Gastrocnemius medialis (tissue), 4 donors: ENCODE data around the gene LARGE1.

ENCODE experiments used
- POLR2A ChIP-seq, 2 donors: fragments of 450-650 bp; IDR thresholded peaks; one replicate each; pipeline ENCODE4 v1.6.1; 2017; ENCODE audit warnings: antibody characterized with exemption in 2 of 2, mild to moderate bottlenecking in 2 of 2, moderate library complexity in 2 of 2
- TF ChIP-seq, protein P1 (sequence below), 5 experiments: fragments of 450-650 bp in 3 of 5; fragments of 200-600 bp in 2 of 5; sonication (generic) in 2 of 5; IDR thresholded peaks in 4 of 5; conservative IDR thresholded peaks in 1 of 5; 1 replicate in 4 of 5; 2 replicates in 1 of 5; pipeline ENCODE4 v1.5.1; 2016 to 2019; ENCODE audit warnings: antibody characterized with exemption in 5 of 5, mild to moderate bottlenecking in 3 of 5, moderate library complexity in 3 of 5

DNA sequence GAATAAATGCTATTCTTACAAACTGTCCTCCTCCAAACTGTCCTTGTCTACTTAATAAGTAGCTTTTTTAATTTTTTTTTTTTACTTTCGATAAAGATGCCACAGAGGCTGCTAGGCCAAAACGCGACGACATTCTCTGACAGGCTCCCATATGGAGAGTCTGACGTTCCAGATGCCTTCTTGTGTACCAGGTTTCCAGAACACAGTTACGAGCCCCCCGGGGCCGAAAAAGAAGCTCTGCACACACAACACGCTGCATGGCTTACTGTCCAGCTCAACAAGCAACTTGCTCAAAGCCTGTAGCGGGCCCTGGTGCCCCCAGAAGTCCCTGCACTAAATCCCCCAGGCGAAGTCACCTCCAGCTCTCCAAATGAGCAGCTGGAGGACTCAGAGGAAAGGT lies 39.3 kb downstream of the LARGE1 start:
- TF ChIP-seq, protein P1, sequence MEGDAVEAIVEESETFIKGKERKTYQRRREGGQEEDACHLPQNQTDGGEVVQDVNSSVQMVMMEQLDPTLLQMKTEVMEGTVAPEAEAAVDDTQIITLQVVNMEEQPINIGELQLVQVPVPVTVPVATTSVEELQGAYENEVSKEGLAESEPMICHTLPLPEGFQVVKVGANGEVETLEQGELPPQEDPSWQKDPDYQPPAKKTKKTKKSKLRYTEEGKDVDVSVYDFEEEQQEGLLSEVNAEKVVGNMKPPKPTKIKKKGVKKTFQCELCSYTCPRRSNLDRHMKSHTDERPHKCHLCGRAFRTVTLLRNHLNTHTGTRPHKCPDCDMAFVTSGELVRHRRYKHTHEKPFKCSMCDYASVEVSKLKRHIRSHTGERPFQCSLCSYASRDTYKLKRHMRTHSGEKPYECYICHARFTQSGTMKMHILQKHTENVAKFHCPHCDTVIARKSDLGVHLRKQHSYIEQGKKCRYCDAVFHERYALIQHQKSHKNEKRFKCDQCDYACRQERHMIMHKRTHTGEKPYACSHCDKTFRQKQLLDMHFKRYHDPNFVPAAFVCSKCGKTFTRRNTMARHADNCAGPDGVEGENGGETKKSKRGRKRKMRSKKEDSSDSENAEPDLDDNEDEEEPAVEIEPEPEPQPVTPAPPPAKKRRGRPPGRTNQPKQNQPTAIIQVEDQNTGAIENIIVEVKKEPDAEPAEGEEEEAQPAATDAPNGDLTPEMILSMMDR (IDR thresholded peaks at IDR 0.05 in 4 of 5, conservative IDR thresholded peaks at IDR 0.05 in 1 of 5) = no peak
- TF ChIP-seq POLR2A (IDR thresholded peaks at IDR 0.05) = no peak
